K562 (cell line): ENCODE results near the gene ARMC6. TPM values are rescaled to one million over a fixed set of nuclear protein-coding genes. Genes with fewer than 3 reads are reported as not detected.

Source experiments
- ATAC-seq: fragments of 200-7000 bp; cut with Tn5 transposase; 3 replicates; pipeline ENCODE4 v1.9.1; 2020; ENCODE audit warnings: moderate library complexity
- BruUV-seq: library from RNA; stranded (reverse); fragments of 400-500 nt; replicated peaks from 2 replicates; lab custom pipeline; 2021; lab: Mats Ljungman, UMichigan
- CTCF ChIA-PET: fragments of 300-600 bp; formaldehyde crosslinking; extraction: SDS; loops from one replicate; lab custom pipeline; 2021; ENCODE audit warnings: low intra/inter-chr PET ratio; lab: Yijun Ruan, JAX
- POLR2A ChIA-PET: fragments of 300-600, 350-650 bp; sonication (Branson Sonifier 250); formaldehyde crosslinking; extraction: SDS; loops from one replicate; lab custom pipeline; 2021; ENCODE audit warnings: antibody characterized with exemption, inconsistent platforms; lab: Yijun Ruan, JAX
- DNase-seq, 4 experiments: peaks; one replicate each; pipeline versions ENCODE4 v3.0.0 to v3.0.0-alpha.2; 2011 to 2018; ENCODE audit warnings: low spot score in 3 of 4, mixed read lengths in 3 of 4; ENCODE audit errors: extremely low read depth in 1 of 4
- FAIRE-seq: peaks from 2 replicates; lab custom pipeline; 2011; peaks lifted over from hg19 to GRCh38; lab: Jason Lieb, UNC
- H2AFZ ChIP-seq: 2 replicates; pipeline ENCODE4 v1.6.0; 2011; ENCODE audit warnings: low read depth, low read length, control low read depth, inconsistent platforms
- H3K27ac ChIP-seq: fragments of 200-600 bp; 3 replicates; pipeline ENCODE4 v1.8.0; 2011; ENCODE audit warnings: low read depth, mild to moderate bottlenecking, control low read depth, inconsistent platforms, low read length, moderate library complexity, mixed read lengths; ENCODE audit errors: extremely low read depth
- H3K27me3 ChIP-seq, 2 experiments: fragments of 300-600 bp in 1 of 2; 2 replicates in 1 of 2; 3 replicates in 1 of 2; pipeline versions ENCODE4 v1.6.0 to v1.8.0; 2011; ENCODE audit warnings: inconsistent platforms in 2 of 2, low read length in 2 of 2, mild to moderate bottlenecking in 1 of 2, mixed read lengths in 1 of 2, moderate library complexity in 1 of 2; ENCODE audit not compliant: control insufficient read depth in 2 of 2, insufficient read depth in 2 of 2
- H3K36me3 ChIP-seq: fragments of 300-600 bp; 3 replicates; pipeline ENCODE4 v1.8.0; 2011; ENCODE audit warnings: mild to moderate bottlenecking, low read length, inconsistent platforms; ENCODE audit not compliant: control insufficient read depth, insufficient read depth
- H3K4me1 ChIP-seq, 2 experiments: fragments of 200-600 bp in 1 of 2; replicated peaks in 1 of 2; 2 replicates in 1 of 2; 3 replicates in 1 of 2; pipeline versions ENCODE4 v1.5.1 to v1.8.0; 2011; ENCODE audit warnings: inconsistent platforms in 2 of 2, low read length in 2 of 2, mild to moderate bottlenecking in 1 of 2, mixed read lengths in 1 of 2, moderate library complexity in 1 of 2; ENCODE audit not compliant: control insufficient read depth in 2 of 2, insufficient read depth in 2 of 2
- H3K4me2 ChIP-seq: 2 replicates; pipeline ENCODE4 v1.6.1; 2011; ENCODE audit warnings: low read length, control low read depth, inconsistent platforms, mixed read lengths; ENCODE audit not compliant: insufficient read depth
- H3K4me3 ChIP-seq: fragments of 200-600 bp; sonication (generic), shearing (Covaris generic); 2 replicates; pipeline ENCODE4 v1.5.1; 2016; ENCODE audit warnings: control low read depth, inconsistent platforms
- H3K79me2 ChIP-seq: fragments of 200-600 bp; 3 replicates; pipeline ENCODE4 v1.8.0; 2011; ENCODE audit warnings: low read length, inconsistent platforms; ENCODE audit not compliant: control insufficient read depth, insufficient read depth
- H3K9ac ChIP-seq, 2 experiments: 2 replicates each; pipeline versions ENCODE4 v1.6.0 to v1.6.1; 2011; ENCODE audit warnings: low read depth in 2 of 2, low read length in 2 of 2, control low read depth in 1 of 2, inconsistent platforms in 1 of 2, mild to moderate bottlenecking in 1 of 2, mixed read lengths in 1 of 2; ENCODE audit not compliant: insufficient read depth in 1 of 2
- H3K9me1 ChIP-seq: one replicate; pipeline ENCODE4 v1.6.0; 2011; ENCODE audit warnings: inconsistent platforms, mild to moderate bottlenecking, low read length, moderate library complexity; ENCODE audit not compliant: control insufficient read depth, insufficient read depth
- H3K9me3 ChIP-seq: replicated peaks from 2 replicates; pipeline ENCODE4 v1.5.1; 2011; ENCODE audit warnings: low read depth, low read length, inconsistent platforms; ENCODE audit not compliant: control insufficient read depth, insufficient read depth
- H4K20me1 ChIP-seq: replicated peaks from 2 replicates; pipeline ENCODE4 v1.6.1; 2011; ENCODE audit warnings: low read length, inconsistent platforms, mixed read lengths; ENCODE audit not compliant: control insufficient read depth, insufficient read depth
- KDM1A ChIP-seq, 2 experiments: fragments of 450-650 bp; IDR thresholded peaks; 2 replicates each; pipeline ENCODE4 v1.6.1; 2016; ENCODE audit warnings: mild to moderate bottlenecking in 2 of 2
- TBP ChIP-seq: optimal IDR thresholded peaks from 2 replicates; pipeline ENCODE3; 2011; ENCODE audit warnings: low read depth, low read length, improper control_type of control experiment
- ZBTB7A ChIP-seq: IDR thresholded peaks from 2 replicates; pipeline ENCODE4 v1.6.1; 2011; ENCODE audit warnings: low read depth, mild to moderate bottlenecking, low read length, moderate library complexity, borderline replicate concordance; ENCODE audit not compliant: control insufficient read depth
- WGBS: fragments of 100-300 bp; shearing (Covaris generic); methylation state at CpG from one replicate; pipeline ENCODE4 v1.1.6; 2016; ENCODE audit warnings: low coverage, mixed read lengths; ENCODE audit not compliant: insufficient coverage; ENCODE audit errors: missing lambda C conversion rate; 5-methylcytosine and 5-hydroxymethylcytosine counted together
- in situ Hi-C: fragments of 300-500 bp; cut with MboI; formaldehyde crosslinking; loops from 4 replicates; pipeline ENCODE4 v1.15.0; 2018; ENCODE audit warnings: inconsistent platforms, mixed read lengths
- intact Hi-C: fragments of 100-400 bp; cut with micrococcal nuclease; formaldehyde crosslinking; loops from 2 replicates; pipeline ENCODE4 v1.14.2; 2022
- polyA plus RNA-seq, 8 experiments: library from polyadenylated mRNA; depleted of rRNA in 4 of 8; stranded (reverse) in 5 of 8; unstranded in 3 of 8; fragments of >200 nt; fragmentation: Nextera tagmentation in 2 of 8; fragmentation: Illumina TruSeq in 1 of 8; extraction: Ambion mirVana in 2 of 8; extraction: Trizol in 1 of 8; gene quantifications; 2 replicates each; pipeline versions ENCODE4 v1.2.1 to v1.2.3, GENCODE V29; 2011 to 2014; ENCODE audit warnings: inconsistent platforms in 1 of 8, missing spikeins in 1 of 8
- total RNA-seq, 7 experiments: library from RNA; depleted of rRNA in 6 of 7; stranded (reverse); fragments of >200 nt in 6 of 7; fragmentation: Illumina TruSeq in 2 of 7; extraction: Trizol in 2 of 7; gene quantifications; 2 replicates each; pipeline versions ENCODE4 v1.2.1 to v1.2.3, GENCODE V29; 2011 to 2021; ENCODE audit warnings: low replicate concordance in 1 of 7
- TF ChIP-seq, protein P1 (sequence below): IDR thresholded peaks from 2 replicates; pipeline ENCODE4 v1.6.1; 2011; ENCODE audit warnings: borderline replicate concordance, low read depth, mild to moderate bottlenecking, moderate library complexity, low read length; ENCODE audit not compliant: insufficient read depth, poor library complexity, severe bottlenecking
- TF ChIP-seq, protein P2 (sequence below): fragments of 200-800 bp; sonication (Bioruptor generic); IDR thresholded peaks from 2 replicates; pipeline ENCODE4 v1.6.1; 2016; ENCODE audit warnings: missing genetic modification characterization, missing compliant biosample characterization
- TF ChIP-seq, protein P3 (sequence below): fragments of 250-450 bp; sonication (Bioruptor Pico); IDR thresholded peaks from 2 replicates; pipeline ENCODE4 v1.8.0; 2021; ENCODE audit warnings: borderline replicate concordance, mild to moderate bottlenecking, moderate library complexity; ENCODE audit not compliant: poor library complexity, severe bottlenecking

The ARMC6 gene
- total and polyA plus RNA-seq, 9 of the 15 experiments (the other 6 are each of a cell fraction or from before 2014, with no cell fraction given) = 2.1 to 93.4 (median 63.6) TPM

DNA sequence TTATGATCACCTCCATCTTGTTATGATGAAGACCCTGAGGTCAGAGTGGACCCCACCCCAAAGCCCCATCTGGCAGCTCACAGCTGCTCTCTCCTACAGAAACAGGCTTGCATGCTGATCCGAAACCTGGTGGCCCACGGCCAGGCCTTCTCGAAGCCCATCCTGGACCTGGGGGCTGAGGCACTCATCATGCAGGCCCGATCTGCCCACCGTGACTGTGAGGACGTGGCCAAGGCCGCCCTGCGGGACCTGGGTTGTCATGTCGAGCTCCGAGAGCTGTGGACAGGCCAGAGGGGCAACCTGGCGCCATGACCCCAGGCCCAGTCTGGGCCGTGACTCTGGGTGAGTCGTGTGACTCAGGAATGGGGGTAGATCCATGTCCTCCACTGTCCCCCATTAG, 23.9 kb downstream of the ARMC6 start:
- no TSS peak for BruUV-seq
- in situ Hi-C loops = loop anchor here (5.0 kb wide), 1 partner anchor 80 kb away; the partner anchor contains the start of gene TMEM161A
- intact Hi-C loops = loop anchor here (10.0 kb wide), 1 partner anchor 267 kb away; the partner anchor contains the start of genes MAU2 and SUGP1

DNA sequence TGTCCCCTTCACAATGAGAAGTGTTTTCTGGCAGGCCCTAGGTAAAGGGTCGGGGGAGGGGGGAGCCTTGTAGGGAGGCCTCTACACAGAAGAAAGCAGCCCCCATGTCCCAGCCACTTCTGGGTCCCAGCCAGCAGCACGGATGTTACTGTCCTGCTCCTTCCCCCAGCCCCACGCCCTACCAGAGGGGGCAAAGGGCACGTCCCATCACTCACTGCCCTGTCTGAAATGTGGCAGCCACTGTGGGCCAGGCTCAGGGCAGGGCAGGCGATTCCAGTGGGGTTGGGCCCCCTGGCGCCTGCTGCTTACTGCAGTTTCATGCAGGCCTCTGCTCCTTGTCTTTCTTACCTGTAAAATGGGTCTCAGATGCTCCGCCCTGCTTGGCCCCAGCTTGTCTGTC, 24.3 kb downstream of the ARMC6 start:
- peaks cover 3% of the 10 kb centered on the region for H3K9me1 ChIP-seq
- no peak overlapping the region for H3K4me2 ChIP-seq
- intact Hi-C loops = loop anchor here (10.0 kb wide), 1 partner anchor 267 kb away; the partner anchor contains the start of genes MAU2 and SUGP1
- 72% methylated on average over 7 of the region's 7 CpGs for WGBS
- ChIA-PET POLR2A (no interaction called here), CTCF (no interaction called here)
- FAIRE-seq (no peak), DNase-seq (no peak), ATAC-seq (no peak)
- in situ Hi-C loops = loop anchor here (5.0 kb wide), 1 partner anchor 80 kb away; the partner anchor contains the start of gene TMEM161A
- H3K79me2 ChIP-seq = peaks cover 32% of the 10 kb centered on the region
- peaks cover 74% of the 10 kb centered on the region for H3K36me3 ChIP-seq
- peak overlapping the region in 1 of 2 experiments; percentile 18; a peak in 2 of 4 replicates for H3K9ac ChIP-seq
- no TSS peak for BruUV-seq
- no peak overlapping the region for H2AFZ ChIP-seq
- H3K4me3 ChIP-seq = no peak overlapping the region
- peaks cover 42 to 82% of the 10 kb centered on the region in 2 experiments for H3K4me1 ChIP-seq
- H3K27ac ChIP-seq = no peak overlapping the region; the same call in 2 of the 3 replicates
- no peaks in the 10 kb centered on the region for H3K9me3 ChIP-seq
- H4K20me1 ChIP-seq = 0 out of 2 replicates have a peak, but pooled peaks cover 4% of the 10 kb centered on the region
- no peaks in the 10 kb centered on the region; a peak in 1 of 5 replicates for H3K27me3 ChIP-seq
- TF ChIP-seq, protein P1, sequence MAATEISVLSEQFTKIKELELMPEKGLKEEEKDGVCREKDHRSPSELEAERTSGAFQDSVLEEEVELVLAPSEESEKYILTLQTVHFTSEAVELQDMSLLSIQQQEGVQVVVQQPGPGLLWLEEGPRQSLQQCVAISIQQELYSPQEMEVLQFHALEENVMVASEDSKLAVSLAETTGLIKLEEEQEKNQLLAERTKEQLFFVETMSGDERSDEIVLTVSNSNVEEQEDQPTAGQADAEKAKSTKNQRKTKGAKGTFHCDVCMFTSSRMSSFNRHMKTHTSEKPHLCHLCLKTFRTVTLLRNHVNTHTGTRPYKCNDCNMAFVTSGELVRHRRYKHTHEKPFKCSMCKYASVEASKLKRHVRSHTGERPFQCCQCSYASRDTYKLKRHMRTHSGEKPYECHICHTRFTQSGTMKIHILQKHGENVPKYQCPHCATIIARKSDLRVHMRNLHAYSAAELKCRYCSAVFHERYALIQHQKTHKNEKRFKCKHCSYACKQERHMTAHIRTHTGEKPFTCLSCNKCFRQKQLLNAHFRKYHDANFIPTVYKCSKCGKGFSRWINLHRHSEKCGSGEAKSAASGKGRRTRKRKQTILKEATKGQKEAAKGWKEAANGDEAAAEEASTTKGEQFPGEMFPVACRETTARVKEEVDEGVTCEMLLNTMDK = no peak
- TF ChIP-seq, protein P2, sequence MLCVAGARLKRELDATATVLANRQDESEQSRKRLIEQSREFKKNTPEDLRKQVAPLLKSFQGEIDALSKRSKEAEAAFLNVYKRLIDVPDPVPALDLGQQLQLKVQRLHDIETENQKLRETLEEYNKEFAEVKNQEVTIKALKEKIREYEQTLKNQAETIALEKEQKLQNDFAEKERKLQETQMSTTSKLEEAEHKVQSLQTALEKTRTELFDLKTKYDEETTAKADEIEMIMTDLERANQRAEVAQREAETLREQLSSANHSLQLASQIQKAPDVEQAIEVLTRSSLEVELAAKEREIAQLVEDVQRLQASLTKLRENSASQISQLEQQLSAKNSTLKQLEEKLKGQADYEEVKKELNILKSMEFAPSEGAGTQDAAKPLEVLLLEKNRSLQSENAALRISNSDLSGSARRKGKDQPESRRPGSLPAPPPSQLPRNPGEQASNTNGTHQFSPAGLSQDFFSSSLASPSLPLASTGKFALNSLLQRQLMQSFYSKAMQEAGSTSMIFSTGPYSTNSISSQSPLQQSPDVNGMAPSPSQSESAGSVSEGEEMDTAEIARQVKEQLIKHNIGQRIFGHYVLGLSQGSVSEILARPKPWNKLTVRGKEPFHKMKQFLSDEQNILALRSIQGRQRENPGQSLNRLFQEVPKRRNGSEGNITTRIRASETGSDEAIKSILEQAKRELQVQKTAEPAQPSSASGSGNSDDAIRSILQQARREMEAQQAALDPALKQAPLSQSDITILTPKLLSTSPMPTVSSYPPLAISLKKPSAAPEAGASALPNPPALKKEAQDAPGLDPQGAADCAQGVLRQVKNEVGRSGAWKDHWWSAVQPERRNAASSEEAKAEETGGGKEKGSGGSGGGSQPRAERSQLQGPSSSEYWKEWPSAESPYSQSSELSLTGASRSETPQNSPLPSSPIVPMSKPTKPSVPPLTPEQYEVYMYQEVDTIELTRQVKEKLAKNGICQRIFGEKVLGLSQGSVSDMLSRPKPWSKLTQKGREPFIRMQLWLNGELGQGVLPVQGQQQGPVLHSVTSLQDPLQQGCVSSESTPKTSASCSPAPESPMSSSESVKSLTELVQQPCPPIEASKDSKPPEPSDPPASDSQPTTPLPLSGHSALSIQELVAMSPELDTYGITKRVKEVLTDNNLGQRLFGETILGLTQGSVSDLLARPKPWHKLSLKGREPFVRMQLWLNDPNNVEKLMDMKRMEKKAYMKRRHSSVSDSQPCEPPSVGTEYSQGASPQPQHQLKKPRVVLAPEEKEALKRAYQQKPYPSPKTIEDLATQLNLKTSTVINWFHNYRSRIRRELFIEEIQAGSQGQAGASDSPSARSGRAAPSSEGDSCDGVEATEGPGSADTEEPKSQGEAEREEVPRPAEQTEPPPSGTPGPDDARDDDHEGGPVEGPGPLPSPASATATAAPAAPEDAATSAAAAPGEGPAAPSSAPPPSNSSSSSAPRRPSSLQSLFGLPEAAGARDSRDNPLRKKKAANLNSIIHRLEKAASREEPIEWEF (CRISPR knock-in tag) = no peak
- TF ChIP-seq TBP (no peak), KDM1A (IDR thresholded peaks at IDR 0.05) (0 out of 4 replicates have a peak, but pooled peaks of 1 of the 2 experiments have one; percentile 17)

More for the DNA sequence above, 23.9 kb downstream of the ARMC6 start:
- peaks cover 7% of the 10 kb centered on the region for H3K9me1 ChIP-seq
- ChIA-PET CTCF (no interaction called here), POLR2A (no interaction called here)
- TF ChIP-seq, protein P3, sequence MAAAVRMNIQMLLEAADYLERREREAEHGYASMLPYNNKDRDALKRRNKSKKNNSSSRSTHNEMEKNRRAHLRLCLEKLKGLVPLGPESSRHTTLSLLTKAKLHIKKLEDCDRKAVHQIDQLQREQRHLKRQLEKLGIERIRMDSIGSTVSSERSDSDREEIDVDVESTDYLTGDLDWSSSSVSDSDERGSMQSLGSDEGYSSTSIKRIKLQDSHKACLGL (CRISPR knock-in tag) = no peak
- TF ChIP-seq ZBTB7A = 0 out of 2 replicates have a peak, but pooled peaks have one; percentile 8
- DNase-seq = no peak
- H3K79me2 ChIP-seq = peaks cover 31% of the 10 kb centered on the region
- H3K9me3 ChIP-seq = no peaks in the 10 kb centered on the region
- peak overlapping the region in 1 of 2 experiments; percentile 18; a peak in 2 of 4 replicates for H3K9ac ChIP-seq
- H3K4me1 ChIP-seq = peaks cover 38 to 78% of the 10 kb centered on the region in 2 experiments
- no peaks in the 10 kb centered on the region; a peak in 1 of 5 replicates for H3K27me3 ChIP-seq
- no peak overlapping the region for H3K4me2 ChIP-seq
- H4K20me1 ChIP-seq = 0 out of 2 replicates have a peak, but pooled peaks cover 4% of the 10 kb centered on the region
- FAIRE-seq = no peak
- no peak for ATAC-seq
- H3K36me3 ChIP-seq = peaks cover 79% of the 10 kb centered on the region
- WGBS = 88% methylated on average over 13 of the region's 13 CpGs
- no peak overlapping the region for H2AFZ ChIP-seq
- H3K27ac ChIP-seq = no peak overlapping the region; the same call in 2 of the 3 replicates
- H3K4me3 ChIP-seq = no peak overlapping the region
